ENCODE data around the gene RBM17. TPM values are rescaled to one million over a fixed set of nuclear protein-coding genes. Genes with fewer than 3 reads are reported as not detected.

RBM17 gene
- total RNA-seq, 1 donor from 2014 or later: 112 TPM

- Mint-ChIP-seq H3K9me3 (no peaks in the 10 kb centered on the region), H3K36me3 (no peaks in the 10 kb centered on the region), H3K27ac (no peak overlapping the region), H3K4me3 (no peak overlapping the region), H3K27me3 (ENCODE audit: low read depth) (peaks cover 19% of the 10 kb centered on the region), H3K4me1 (no peaks in the 10 kb centered on the region)
- no peak for TF ChIP-seq CTCF (IDR thresholded peaks at IDR 0.05; ENCODE audit: unreplicated experiment)
- no peak for DNase-seq (ENCODE audit: low spot score in 2 of 2, unreplicated experiment in 2 of 2)
These were observed 21.4 kb upstream of the RBM17 start for GRCh38 chr10:6067457-6067856.

- Mint-ChIP-seq H3K27me3 (ENCODE audit: low read depth) (peaks cover 24% of the 10 kb centered on the region), H3K36me3 (no peaks in the 10 kb centered on the region), H3K4me3 (no peak overlapping the region), H3K4me1 (no peaks in the 10 kb centered on the region), H3K27ac (no peak overlapping the region), H3K9me3 (no peaks in the 10 kb centered on the region)
- TF ChIP-seq CTCF (IDR thresholded peaks at IDR 0.05; ENCODE audit: unreplicated experiment): no peak
- no peak for DNase-seq (ENCODE audit: low spot score in 2 of 2, unreplicated experiment in 2 of 2)
These were observed 20.8 kb upstream of the RBM17 start for GRCh38 chr10:6068006-6068405.

- TF ChIP-seq CTCF (IDR thresholded peaks at IDR 0.05; ENCODE audit: unreplicated experiment): no peak
- no peak for DNase-seq (ENCODE audit: low spot score in 2 of 2, unreplicated experiment in 2 of 2)
These were observed 20.4 kb upstream of the RBM17 start for GRCh38 chr10:6068422-6068821.

GRCh38 chr10:6069081-6069931 is 19.5 kb upstream of the RBM17 start:
- H3K27me3 Mint-ChIP-seq (ENCODE audit: low read depth): peaks cover 34% of the 10 kb centered on the region
- TF ChIP-seq CTCF (IDR thresholded peaks at IDR 0.05; ENCODE audit: unreplicated experiment): no peak
- no peaks in the 10 kb centered on the region for H3K9me3 Mint-ChIP-seq
- no peaks in the 10 kb centered on the region for H3K4me1 Mint-ChIP-seq
- no peak for DNase-seq (ENCODE audit: low spot score in 2 of 2, unreplicated experiment in 2 of 2)
- no peak overlapping the region for H3K27ac Mint-ChIP-seq
- H3K36me3 Mint-ChIP-seq: no peaks in the 10 kb centered on the region
- H3K4me3 Mint-ChIP-seq: no peak overlapping the region

More at GRCh38 chr10:6068422-6068821, 20.4 kb upstream of the RBM17 start:
- Mint-ChIP-seq H3K27me3 (ENCODE audit: low read depth) (peaks cover 26% of the 10 kb centered on the region), H3K27ac (no peak overlapping the region), H3K4me1 (no peaks in the 10 kb centered on the region), H3K9me3 (no peaks in the 10 kb centered on the region), H3K36me3 (no peaks in the 10 kb centered on the region), H3K4me3 (no peak overlapping the region)

DNA sequence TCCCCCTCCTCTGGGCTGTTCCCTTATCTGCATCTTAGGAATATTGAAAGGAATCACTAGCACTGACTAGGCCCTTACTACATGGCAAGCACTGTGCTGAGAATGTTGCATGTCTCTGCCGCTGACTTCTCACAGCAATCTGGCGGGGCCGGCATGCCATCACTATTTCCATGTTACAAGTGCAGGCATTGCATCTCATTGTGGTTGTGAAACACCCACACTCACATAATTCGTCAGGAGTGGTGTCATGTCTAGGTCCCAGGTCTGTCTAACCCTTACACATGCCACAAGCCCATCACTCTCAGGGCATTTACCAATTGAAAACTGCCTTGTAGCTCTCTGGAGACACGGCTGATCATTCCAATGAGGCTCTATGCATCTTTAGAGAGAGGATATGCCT is 18.2 kb upstream of the RBM17 start:
- H3K4me3 Mint-ChIP-seq: no peak overlapping the region
- no peak overlapping the region for H3K27ac Mint-ChIP-seq
- no peak for DNase-seq (ENCODE audit: low spot score in 2 of 2, unreplicated experiment in 2 of 2)
- no peaks in the 10 kb centered on the region for H3K9me3 Mint-ChIP-seq
- peaks cover 46% of the 10 kb centered on the region for H3K27me3 Mint-ChIP-seq (ENCODE audit: low read depth)
- H3K36me3 Mint-ChIP-seq: no peaks in the 10 kb centered on the region
- H3K4me1 Mint-ChIP-seq: peaks cover 4% of the 10 kb centered on the region
- TF ChIP-seq CTCF (IDR thresholded peaks at IDR 0.05; ENCODE audit: unreplicated experiment): no peak

Data from mesothelial cell of epicardium (in vitro differentiated cells).